ENCODE data around the gene ABCB10. TPM values are rescaled to one million over a fixed set of nuclear protein-coding genes. Genes with fewer than 3 reads are reported as not detected.
"Not testable (repeated sequence)": the region's sequence is repeated elsewhere in the genome, so short reads cannot be mapped to it uniquely, and the experiment has no call there.

ABCB10 gene
- total RNA-seq, 1 experiment from 2014 or later = 18.3 TPM

DNA sequence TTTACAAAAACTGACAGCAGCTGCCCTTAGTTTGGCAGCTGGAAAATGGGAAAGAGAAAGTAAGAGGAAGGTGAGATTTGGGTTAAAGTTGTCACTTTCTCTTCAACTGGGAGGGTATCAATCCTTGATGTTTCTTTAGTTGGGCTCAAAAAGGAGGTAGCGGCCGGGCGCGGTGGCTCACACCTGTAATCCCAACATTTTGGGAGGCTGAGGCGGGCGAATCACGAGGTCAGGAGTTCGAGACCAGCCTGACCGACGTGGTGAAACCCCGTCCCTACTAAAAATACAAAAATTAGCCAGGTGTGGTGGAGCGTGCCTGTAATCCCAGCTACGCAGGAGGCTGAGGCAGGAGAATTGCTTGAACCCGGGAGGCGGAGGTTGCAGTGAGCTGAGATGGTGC lies 1.6 kb upstream of the ABCB10 start:
- not testable (repeated sequence) for H3K9me3 ChIP-seq (replicated peaks); DNase-seq; H3K4me3 ChIP-seq; H3K4me1 ChIP-seq; H3K27me3 ChIP-seq; H3K27ac ChIP-seq; H3K36me3 ChIP-seq

DNA sequence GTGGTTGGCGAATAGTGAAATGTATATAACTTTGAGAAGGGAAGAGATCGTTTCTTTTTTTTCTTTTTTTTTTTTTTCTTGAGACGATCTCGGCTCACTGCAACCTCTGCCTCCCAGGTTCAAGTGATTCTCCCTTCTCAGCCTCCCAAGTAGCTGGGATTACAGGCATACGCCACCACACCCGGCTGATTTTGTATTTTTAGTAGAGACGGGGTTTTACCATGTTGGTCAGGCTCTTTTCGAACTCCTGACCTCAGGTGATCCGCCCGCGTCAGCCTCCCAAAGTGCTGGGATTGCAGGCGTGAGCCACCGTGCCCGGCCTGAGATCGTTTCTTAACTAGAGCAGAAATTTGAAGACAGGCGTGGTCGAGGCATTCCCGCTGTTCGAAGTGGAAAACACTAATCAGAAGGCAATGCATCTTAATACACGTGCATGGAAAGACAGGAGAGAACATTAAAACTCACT lies 862 bp upstream of the ABCB10 start:
- H3K4me1 ChIP-seq; H3K9me3 ChIP-seq (replicated peaks); H3K27ac ChIP-seq; H3K36me3 ChIP-seq; H3K27me3 ChIP-seq: not testable (repeated sequence)
- peak overlapping the region; percentile 78 for H3K4me3 ChIP-seq
- DNase-seq = peak; percentile 17 to 22

DNA sequence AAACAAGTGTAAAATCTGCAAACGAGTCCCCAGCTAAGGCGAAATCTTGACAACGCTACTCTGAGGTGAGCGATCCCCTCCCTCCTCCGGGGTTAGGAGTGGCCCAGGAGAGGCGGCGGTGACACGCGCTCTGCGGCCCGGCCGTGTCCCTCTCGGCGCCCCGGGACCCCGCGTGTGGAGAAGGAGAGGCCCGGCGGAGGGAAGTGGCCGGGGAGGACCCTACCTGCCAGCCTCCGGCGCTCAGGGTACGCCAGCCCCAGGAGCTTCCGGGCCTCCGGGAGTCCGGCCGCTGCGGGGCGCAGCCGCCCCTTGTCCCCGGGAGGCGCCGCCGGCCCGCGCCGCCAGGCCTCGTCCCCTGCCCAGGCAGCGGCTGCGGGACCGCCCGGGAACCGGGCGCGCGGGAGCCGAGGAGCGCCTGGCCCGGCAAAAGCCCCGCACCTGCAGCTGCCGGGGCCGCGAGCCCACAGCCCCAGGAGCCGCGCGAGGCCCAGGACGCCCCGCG lies 543 bp downstream of the ABCB10 start:
- Histone ChIP-seq H3K36me3 (no peaks in the 10 kb centered on the region), H3K4me1 (peaks cover 3% of the 10 kb centered on the region; the same call in 1 of the 2 replicates), H3K27me3 (no peaks in the 10 kb centered on the region), H3K27ac (no peak overlapping the region), H3K4me3 (peak overlapping the region; percentile 78), H3K9me3 (replicated peaks) (no peaks in the 10 kb centered on the region)
- peak; percentile 40 to 52 for DNase-seq

DNA sequence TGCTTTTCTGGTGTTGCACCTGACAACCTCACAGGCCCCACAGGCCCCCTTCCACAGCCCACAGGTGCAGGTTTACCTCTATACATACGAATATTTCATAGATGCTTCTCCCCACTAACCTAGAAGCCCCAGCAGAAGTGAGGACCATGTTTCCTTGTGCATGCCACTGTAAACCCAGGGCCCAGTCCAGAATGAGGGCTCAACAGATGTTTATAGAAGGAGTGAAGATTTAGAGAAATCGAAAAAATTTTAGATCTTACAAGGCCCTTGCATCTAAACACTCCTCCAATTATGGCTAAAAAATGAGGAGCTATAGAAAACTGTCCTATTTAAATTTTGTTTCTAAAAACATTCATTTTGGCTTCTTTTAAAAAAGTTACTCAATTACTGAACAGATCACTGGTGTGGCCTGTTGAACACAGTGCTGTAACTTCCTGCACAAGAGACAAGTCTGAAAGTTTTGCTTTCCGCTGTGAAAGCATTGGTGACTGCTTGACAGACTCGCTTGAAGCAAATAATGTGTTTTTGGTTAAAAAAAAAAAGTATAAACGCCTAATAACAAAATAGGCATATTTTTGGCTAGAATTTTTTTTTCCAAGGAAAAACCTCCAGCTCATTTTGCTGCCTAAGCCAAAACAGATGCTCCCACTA lies 1.2 kb downstream of the ABCB10 start:
- peak overlapping the region; percentile 78 for H3K4me3 ChIP-seq
- no peaks in the 10 kb centered on the region for H3K9me3 ChIP-seq (replicated peaks)
- no peaks in the 10 kb centered on the region for H3K36me3 ChIP-seq
- H3K27ac ChIP-seq = no peak overlapping the region
- DNase-seq = peak in 1 of 2 experiments; percentile 20
- no peaks in the 10 kb centered on the region for H3K4me1 ChIP-seq
- no peaks in the 10 kb centered on the region for H3K27me3 ChIP-seq

DNA sequence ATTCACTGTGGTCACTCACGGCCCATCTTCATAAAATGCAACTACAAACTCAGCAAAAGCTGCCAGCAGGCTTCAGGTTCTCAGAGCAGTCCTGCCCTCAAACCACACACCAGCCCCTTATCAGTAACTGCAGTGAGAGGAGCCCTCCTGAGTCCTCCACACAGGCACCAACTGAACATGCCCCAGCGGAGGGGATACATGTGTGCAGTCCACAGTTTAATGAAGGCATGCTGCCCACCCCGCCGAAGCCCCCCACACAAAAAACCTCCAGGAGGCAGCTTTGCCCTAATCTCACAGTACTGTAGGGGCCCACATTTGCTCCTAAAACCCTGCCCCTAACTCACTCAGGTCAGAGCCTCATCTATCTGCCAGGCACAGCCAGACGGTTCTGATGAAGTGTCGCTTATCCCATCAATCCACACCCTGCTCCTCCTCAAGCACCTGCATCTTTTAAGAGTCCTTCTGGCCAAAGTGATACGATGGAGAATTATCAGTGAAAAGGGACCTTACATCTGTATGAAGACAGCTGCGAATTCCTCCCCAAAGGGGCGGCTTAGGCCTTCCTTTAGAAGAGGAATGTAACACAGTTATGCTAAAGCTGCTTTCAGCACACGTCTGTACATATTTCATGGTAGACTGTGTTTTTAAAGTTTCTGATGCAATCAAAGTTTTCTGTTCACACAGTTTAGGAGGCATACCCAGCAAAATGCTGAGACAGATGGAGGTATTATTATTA lies 3.5 kb downstream of the ABCB10 start:
- no peak for DNase-seq
- H3K27me3 ChIP-seq = no peaks in the 10 kb centered on the region
- H3K36me3 ChIP-seq = no peaks in the 10 kb centered on the region
- H3K9me3 ChIP-seq (replicated peaks) = no peaks in the 10 kb centered on the region
- H3K27ac ChIP-seq = no peak overlapping the region
- H3K4me1 ChIP-seq = no peaks in the 10 kb centered on the region
- no peak overlapping the region for H3K4me3 ChIP-seq

DNA sequence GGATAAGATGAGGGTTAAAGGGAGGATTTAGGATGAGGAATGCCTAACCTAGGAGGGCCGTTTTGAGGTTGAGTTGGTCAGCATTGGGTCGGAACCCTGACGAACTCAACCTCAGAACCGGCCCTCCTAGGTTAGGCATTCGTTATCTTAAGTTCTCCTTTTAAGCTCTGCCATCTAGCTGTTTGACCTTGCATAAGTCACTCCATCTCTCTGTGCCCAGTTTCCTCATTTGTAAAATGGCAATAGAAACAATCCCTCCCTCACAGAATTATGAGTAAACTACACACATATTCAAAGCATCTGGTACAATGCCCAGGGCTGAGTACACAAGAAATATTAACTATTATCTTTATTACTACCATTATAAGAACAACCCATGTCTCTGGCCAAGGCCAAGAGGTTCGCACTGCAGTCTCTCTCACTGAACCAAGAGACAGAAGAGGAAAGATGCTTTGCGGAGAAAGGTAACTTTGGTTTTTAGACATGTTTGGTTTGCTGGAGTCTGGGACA lies 4.8 kb downstream of the ABCB10 start:
- Histone ChIP-seq H3K36me3 (no peaks in the 10 kb centered on the region), H3K9me3 (replicated peaks) (no peaks in the 10 kb centered on the region), H3K4me1 (no peaks in the 10 kb centered on the region), H3K4me3 (no peak overlapping the region), H3K27ac (no peak overlapping the region), H3K27me3 (no peaks in the 10 kb centered on the region)
- no peak for DNase-seq

DNA sequence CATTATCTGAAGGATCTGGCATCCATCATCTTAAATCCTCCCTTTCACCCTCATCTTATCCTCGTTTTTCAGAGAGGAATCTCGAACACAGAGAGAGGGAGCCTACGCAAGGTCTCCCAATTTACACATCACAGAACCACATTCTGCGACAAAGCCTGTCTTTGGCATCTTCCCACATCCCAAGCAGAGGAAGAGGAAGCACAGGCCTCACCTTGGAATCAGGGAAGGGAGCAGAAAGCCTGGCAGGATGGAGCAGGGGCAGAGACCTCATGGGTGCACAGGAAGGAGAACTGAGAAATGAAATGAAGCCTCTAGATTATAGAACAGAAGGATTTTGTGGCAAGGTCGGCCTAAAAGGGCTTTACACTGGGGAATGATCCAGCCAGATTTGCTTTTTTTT lies 5.8 kb downstream of the ABCB10 start:
- no peaks in the 10 kb centered on the region for H3K4me1 ChIP-seq
- no peak for DNase-seq

DNA sequence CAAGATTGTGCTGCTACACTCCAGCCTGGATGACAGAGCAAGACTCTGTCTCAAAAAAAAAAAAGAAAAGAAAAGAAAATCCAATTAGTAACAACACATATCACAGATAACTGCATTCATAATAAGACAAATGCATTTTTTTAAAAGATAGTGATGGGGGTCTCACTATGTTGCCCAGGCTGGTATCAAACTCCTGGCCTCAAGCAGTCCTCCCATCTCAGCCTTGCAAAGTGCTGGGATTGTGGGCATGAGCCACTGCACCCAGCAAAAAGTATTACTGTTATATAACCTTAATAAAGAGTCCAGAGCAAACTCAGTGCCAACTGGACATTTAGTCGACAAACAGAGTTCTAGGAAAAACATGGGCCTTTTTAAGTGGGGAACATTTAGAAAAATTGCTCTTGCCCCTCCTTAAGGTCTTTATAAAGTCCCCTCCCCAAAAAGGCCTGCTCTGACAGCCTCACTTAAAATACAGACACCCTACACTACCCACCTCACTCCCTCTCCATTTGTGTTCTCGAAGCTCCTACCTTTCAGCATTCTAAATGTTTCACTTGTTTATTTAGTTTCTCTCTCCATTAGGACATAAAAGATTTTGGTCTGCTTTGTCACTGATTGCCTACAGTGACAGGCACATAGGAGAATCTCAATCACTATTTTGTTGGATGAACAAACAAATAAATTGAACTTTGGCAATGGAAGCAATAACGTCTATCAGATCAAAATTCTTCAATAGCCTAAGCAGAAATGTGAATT lies 7.5 kb downstream of the ABCB10 start:
- Histone ChIP-seq H3K4me1 (no peaks in the 10 kb centered on the region), H3K36me3 (peaks cover 9% of the 10 kb centered on the region), H3K4me3 (no peak overlapping the region), H3K27me3 (no peaks in the 10 kb centered on the region), H3K9me3 (replicated peaks) (no peaks in the 10 kb centered on the region), H3K27ac (no peak overlapping the region)
- no peak for DNase-seq

More for the DNA sequence above, 5.8 kb downstream of the ABCB10 start:
- H3K36me3 ChIP-seq = no peaks in the 10 kb centered on the region; the same call in 1 of the 2 replicates
- H3K27ac ChIP-seq = no peak overlapping the region
- no peak overlapping the region for H3K4me3 ChIP-seq
- no peaks in the 10 kb centered on the region for H3K9me3 ChIP-seq (replicated peaks)
- H3K27me3 ChIP-seq = no peaks in the 10 kb centered on the region

DNA sequence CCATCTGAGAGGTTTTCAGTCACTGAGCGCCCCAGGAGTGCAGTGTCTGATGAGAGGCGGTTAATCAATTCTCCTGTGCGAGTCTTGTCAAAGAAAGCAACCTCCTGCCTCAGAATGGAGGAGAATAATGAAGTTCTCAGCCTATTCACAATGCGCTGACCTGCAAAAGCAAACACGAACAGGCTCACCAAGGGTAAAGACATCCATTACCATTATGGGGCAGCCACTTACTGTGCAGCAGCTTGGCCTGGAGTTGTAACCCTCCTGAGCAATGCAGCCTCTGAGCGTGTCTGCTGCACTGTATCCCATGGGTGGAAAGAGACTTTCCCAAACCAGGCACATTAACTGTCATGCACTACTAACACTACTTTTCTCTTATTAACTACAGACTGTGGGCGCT lies 11.0 kb downstream of the ABCB10 start:
- H3K27me3 ChIP-seq = no peaks in the 10 kb centered on the region
- no peaks in the 10 kb centered on the region for H3K4me1 ChIP-seq
- no peak overlapping the region for H3K4me3 ChIP-seq
- no peak for DNase-seq
- H3K9me3 ChIP-seq (replicated peaks) = no peaks in the 10 kb centered on the region
- no peak overlapping the region for H3K27ac ChIP-seq
- H3K36me3 ChIP-seq = peaks cover 23% of the 10 kb centered on the region

DNA sequence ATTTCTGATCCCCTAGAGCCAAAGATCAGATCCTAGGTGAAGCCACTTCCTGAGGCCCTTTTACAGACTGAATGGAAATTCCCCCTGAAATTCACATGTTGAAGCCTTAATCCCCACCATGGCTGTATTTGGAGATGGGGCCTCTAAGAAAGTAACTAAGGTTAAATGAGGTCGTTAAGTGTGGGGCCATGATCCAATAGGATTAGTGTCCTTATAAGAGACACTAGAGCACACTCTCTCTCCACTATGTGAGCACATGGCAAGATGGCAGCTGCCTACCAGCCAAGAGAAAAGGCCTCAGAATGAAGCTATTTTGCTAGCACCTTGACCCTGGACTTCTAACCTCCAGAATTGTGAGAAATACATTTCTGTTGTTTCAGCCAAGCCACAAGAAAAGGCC lies 13.9 kb downstream of the ABCB10 start:
- no peaks in the 10 kb centered on the region for H3K27me3 ChIP-seq
- no peaks in the 10 kb centered on the region for H3K9me3 ChIP-seq (replicated peaks)
- H3K4me3 ChIP-seq = no peak overlapping the region
- DNase-seq = no peak
- no peak overlapping the region for H3K27ac ChIP-seq
- no peaks in the 10 kb centered on the region for H3K4me1 ChIP-seq
- H3K36me3 ChIP-seq = peaks cover 30% of the 10 kb centered on the region

DNA sequence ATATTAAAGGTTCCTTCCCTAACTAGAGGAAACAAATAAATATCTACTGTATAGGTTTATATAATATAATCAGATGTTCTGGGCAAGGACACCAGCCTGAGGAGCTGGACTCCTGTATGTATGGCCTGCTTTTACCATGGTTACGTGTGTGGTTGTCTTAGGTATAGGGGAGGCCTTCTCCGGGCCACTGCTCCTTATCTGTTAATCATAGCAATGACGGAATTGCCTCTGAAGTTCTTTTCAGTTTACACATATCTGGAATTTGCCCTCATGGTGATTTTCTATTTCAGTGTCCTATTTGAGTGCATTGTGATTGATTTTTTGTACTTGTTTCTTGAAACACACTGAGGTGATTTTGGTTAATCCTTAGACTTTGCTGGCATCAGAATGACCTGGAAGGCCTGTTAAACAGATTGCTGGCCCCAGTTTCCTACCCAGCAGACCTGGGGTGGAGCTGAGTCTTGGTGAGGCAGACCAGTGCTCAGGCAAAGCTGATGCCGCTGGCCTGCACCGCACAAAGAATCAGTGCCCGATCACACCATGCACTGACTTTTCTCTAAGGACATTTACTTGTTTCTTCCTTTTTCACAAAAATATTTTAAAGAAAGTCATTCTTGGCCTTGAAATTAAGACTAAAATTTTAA lies 18.5 kb downstream of the ABCB10 start:
- Histone ChIP-seq H3K27me3 (no peaks in the 10 kb centered on the region), H3K4me3 (no peak overlapping the region), H3K36me3 (peaks cover 30% of the 10 kb centered on the region), H3K4me1 (no peaks in the 10 kb centered on the region), H3K27ac (no peak overlapping the region), H3K9me3 (replicated peaks) (no peaks in the 10 kb centered on the region)
- DNase-seq = no peak

DNA sequence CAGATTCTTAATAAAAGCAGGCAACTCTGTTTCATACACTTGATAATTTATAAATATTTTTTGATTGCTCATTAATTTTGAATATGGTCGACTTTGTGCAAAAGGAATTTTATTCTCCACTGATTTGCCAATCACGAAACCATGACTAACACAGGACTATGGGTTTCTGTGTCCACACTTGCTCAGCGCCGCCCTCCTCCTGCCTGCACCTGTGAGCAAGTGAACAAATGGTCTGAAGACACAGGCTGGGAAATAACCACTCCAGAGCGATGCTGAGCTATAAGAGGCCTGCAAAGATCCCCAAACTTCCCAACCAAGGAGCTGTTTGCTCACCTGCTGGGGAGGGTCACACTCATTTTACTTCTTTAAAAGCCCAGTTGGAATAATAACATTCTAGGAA lies 19.6 kb downstream of the ABCB10 start:
- no peak overlapping the region for H3K4me3 ChIP-seq
- no peaks in the 10 kb centered on the region for H3K4me1 ChIP-seq
- H3K9me3 ChIP-seq (replicated peaks) = no peaks in the 10 kb centered on the region
- no peak for DNase-seq
- no peak overlapping the region for H3K27ac ChIP-seq
- H3K27me3 ChIP-seq = no peaks in the 10 kb centered on the region
- H3K36me3 ChIP-seq = peaks cover 24% of the 10 kb centered on the region

DNA sequence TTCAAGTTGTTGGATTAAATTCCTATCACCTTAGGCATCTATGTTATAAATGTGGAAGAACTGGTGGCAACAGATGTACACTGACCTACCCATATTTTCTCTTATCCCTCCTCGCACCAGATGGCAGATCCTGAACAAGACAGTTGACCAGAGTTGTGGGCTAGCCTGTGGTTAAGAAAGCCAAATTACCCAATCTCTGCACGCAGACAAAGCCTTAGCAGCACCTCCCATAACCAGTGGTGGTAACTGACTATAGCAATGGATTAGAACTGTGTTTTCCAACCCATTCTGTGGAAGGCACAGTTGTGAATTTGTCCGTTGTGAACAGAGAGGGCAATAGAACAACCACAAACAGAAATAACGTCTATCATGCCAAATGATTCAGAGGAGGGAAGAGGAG lies 20.6 kb downstream of the ABCB10 start:
- Histone ChIP-seq H3K4me3 (no peak overlapping the region), H3K4me1 (no peaks in the 10 kb centered on the region), H3K27ac (no peak overlapping the region), H3K9me3 (replicated peaks) (no peaks in the 10 kb centered on the region), H3K27me3 (no peaks in the 10 kb centered on the region), H3K36me3 (peaks cover 26% of the 10 kb centered on the region)
- DNase-seq = peak in 1 of 2 experiments; percentile 20

DNA sequence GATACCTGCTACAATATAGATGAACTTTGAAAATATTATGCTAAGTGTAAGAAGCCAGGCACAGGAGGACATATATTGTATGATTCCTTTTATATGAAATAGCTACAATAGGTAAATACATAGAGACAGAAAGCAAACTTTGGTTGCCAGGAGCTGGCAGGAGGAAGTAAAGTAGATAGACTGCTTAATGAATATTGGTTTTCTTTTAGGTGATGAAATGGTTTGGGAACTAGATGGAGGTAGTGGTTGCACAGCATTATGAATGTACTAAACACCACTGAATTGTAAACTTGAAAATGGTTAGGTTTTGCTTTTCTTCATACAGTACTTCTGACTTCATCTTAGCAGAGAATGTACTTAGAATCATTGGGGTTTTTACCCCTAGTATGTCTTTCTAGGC lies 21.5 kb downstream of the ABCB10 start:
- Histone ChIP-seq H3K4me3 (no peak overlapping the region), H3K27ac (no peak overlapping the region), H3K4me1 (no peaks in the 10 kb centered on the region), H3K9me3 (replicated peaks) (no peaks in the 10 kb centered on the region), H3K27me3 (no peaks in the 10 kb centered on the region), H3K36me3 (peaks cover 28% of the 10 kb centered on the region)
- no peak for DNase-seq
